DOHH2 (cell line): ENCODE measurements around the gene FFAR1.

Source experiments
- H3F3A ChIP-seq: fragments of 200-600 bp; sonication (generic), shearing (Covaris generic); 2 replicates; pipeline ENCODE4 v1.6.0; 2016; ENCODE audit warnings: antibody characterized with exemption, mild to moderate bottlenecking; ENCODE audit not compliant: control insufficient read depth, insufficient read depth
- H3K27ac ChIP-seq: fragments of 200-600 bp; sonication (generic); 2 replicates; pipeline ENCODE4 v1.5.1; 2014; ENCODE audit warnings: low read depth, mild to moderate bottlenecking, low read length, moderate library complexity
- H3K27me3 ChIP-seq: fragments of 200-600 bp; sonication (generic); 2 replicates; pipeline ENCODE4 v1.6.1; 2014; ENCODE audit warnings: mild to moderate bottlenecking, low read length, mixed read lengths; ENCODE audit not compliant: control insufficient read depth
- H3K36me3 ChIP-seq: fragments of 200-600 bp; sonication (generic); 2 replicates; pipeline ENCODE4 v1.6.1; 2014; ENCODE audit warnings: mild to moderate bottlenecking, low read length, moderate library complexity, mixed read lengths; ENCODE audit not compliant: control insufficient read depth
- H3K4me1 ChIP-seq: fragments of 200-600 bp; sonication (generic); 2 replicates; pipeline ENCODE4 v1.6.1; 2014; ENCODE audit warnings: mild to moderate bottlenecking, low read length, mixed read lengths; ENCODE audit not compliant: control insufficient read depth
- H3K4me2 ChIP-seq: fragments of 200-600 bp; sonication (generic); 2 replicates; pipeline ENCODE4 v1.6.0; 2014; ENCODE audit warnings: mild to moderate bottlenecking, low read length, moderate library complexity
- H3K4me3 ChIP-seq: fragments of 200-600 bp; sonication (generic); 2 replicates; pipeline ENCODE4 v1.5.1; 2014; ENCODE audit warnings: mild to moderate bottlenecking, low read length, mixed read lengths
- H3K79me2 ChIP-seq: fragments of 200-600 bp; sonication (generic); 2 replicates; pipeline ENCODE4 v1.6.1; 2014; ENCODE audit warnings: mild to moderate bottlenecking, low read length, mixed read lengths; ENCODE audit not compliant: control insufficient read depth
- H3K9me2 ChIP-seq: fragments of 200-600 bp; sonication (generic); replicated peaks from 2 replicates; pipeline ENCODE4 v1.6.1; 2014; ENCODE audit warnings: mild to moderate bottlenecking, low read length, mixed read lengths; ENCODE audit not compliant: control insufficient read depth
- H3K9me3 ChIP-seq: fragments of 200-600 bp; sonication (generic); 2 replicates; pipeline ENCODE4 v1.6.1; 2014; ENCODE audit warnings: antibody characterized with exemption, low read length, mixed read lengths; ENCODE audit not compliant: control insufficient read depth, insufficient read depth
- H4K20me1 ChIP-seq: fragments of 200-600 bp; sonication (generic); 2 replicates; pipeline ENCODE4 v1.6.0; 2014; ENCODE audit warnings: low read depth, mild to moderate bottlenecking, antibody characterized with exemption, low read length, moderate library complexity; ENCODE audit not compliant: control insufficient read depth, insufficient read depth
- EZH2phosphoT487 ChIP-seq: fragments of 200-600 bp; sonication (generic); IDR thresholded peaks from 2 replicates; pipeline ENCODE4 v1.6.1; 2017; ENCODE audit warnings: borderline replicate concordance, mild to moderate bottlenecking, antibody characterized with exemption, low read length, moderate library complexity, mixed read lengths
- TF ChIP-seq, protein P1 (sequence below): fragments of 200-600 bp; sonication (generic); IDR thresholded peaks from one replicate; pipeline ENCODE4 v1.5.1; 2014; ENCODE audit warnings: antibody characterized with exemption, mild to moderate bottlenecking, low read depth, low read length; ENCODE audit not compliant: poor library complexity, severe bottlenecking

FFAR1 gene

GRCh38 chr19:35332817-35333216, 14.9 kb upstream of the FFAR1 start:
- Histone ChIP-seq H3K4me2 (peak overlapping the region; percentile 92), H3K79me2 (peaks cover 98% of the 10 kb centered on the region), H3K9me3 (no peaks in the 10 kb centered on the region), H3K27me3 (no peaks in the 10 kb centered on the region), H4K20me1 (peaks cover 23% of the 10 kb centered on the region), H3K9me2 (no peaks in the 10 kb centered on the region), H3K4me1 (peaks cover 82% of the 10 kb centered on the region), H3K4me3 (peak overlapping the region; percentile 83), H3F3A (peaks cover 59% of the 10 kb centered on the region), H3K27ac (peak overlapping the region; percentile 98), H3K36me3 (peaks cover 91% of the 10 kb centered on the region)
- TF ChIP-seq EZH2phosphoT487 = no peak
- TF ChIP-seq, protein P1, sequence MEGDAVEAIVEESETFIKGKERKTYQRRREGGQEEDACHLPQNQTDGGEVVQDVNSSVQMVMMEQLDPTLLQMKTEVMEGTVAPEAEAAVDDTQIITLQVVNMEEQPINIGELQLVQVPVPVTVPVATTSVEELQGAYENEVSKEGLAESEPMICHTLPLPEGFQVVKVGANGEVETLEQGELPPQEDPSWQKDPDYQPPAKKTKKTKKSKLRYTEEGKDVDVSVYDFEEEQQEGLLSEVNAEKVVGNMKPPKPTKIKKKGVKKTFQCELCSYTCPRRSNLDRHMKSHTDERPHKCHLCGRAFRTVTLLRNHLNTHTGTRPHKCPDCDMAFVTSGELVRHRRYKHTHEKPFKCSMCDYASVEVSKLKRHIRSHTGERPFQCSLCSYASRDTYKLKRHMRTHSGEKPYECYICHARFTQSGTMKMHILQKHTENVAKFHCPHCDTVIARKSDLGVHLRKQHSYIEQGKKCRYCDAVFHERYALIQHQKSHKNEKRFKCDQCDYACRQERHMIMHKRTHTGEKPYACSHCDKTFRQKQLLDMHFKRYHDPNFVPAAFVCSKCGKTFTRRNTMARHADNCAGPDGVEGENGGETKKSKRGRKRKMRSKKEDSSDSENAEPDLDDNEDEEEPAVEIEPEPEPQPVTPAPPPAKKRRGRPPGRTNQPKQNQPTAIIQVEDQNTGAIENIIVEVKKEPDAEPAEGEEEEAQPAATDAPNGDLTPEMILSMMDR = no peak

DNA sequence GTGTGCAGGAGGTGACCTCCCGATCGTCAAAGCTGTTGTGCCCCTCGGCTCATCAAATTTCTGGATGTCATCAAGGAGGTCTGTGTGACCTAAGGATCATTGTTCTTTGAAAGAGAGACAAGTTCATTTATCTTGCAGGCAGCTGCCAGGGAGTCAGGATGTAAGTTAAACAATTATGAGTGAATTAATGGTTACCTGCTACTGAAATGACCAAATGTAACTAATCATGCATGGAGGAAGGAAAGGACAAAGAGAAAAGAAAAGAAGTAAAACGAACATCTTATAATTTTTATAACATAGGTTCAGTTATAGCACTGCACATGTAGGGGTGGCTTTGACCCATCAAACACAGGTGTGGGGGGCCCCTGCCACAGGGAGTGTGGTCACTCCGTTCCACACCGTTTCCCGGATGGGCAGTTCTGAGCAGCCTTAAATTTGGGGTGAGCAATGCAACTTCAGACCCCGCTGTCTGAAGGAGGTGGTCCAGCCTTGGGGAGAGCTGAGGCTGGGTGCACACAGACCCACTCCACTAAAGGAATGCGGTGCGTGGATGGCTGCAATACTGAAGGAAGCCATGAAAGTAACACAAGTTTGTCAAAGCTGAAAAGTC, 13.5 kb upstream of the FFAR1 start:
- peaks cover 84% of the 10 kb centered on the region for H3K4me1 ChIP-seq
- no peaks in the 10 kb centered on the region for H3K27me3 ChIP-seq
- peaks cover 98% of the 10 kb centered on the region for H3K36me3 ChIP-seq
- TF ChIP-seq EZH2phosphoT487 = no peak
- TF ChIP-seq, protein P1 = no peak
- peaks cover 30% of the 10 kb centered on the region for H4K20me1 ChIP-seq
- H3K9me3 ChIP-seq = no peaks in the 10 kb centered on the region
- H3K79me2 ChIP-seq = peaks cover 95% of the 10 kb centered on the region
- peak overlapping the region; percentile 92 for H3K4me2 ChIP-seq
- H3K9me2 ChIP-seq = no peaks in the 10 kb centered on the region
- H3K4me3 ChIP-seq = peak overlapping the region; percentile 83
- H3F3A ChIP-seq = peaks cover 57% of the 10 kb centered on the region
- H3K27ac ChIP-seq = peak overlapping the region; percentile 98

- H3K4me2 ChIP-seq = peak overlapping the region; percentile 9; the same call in 1 of the 2 replicates
- H3K9me2 ChIP-seq = no peaks in the 10 kb centered on the region
- no peaks in the 10 kb centered on the region for H3K9me3 ChIP-seq
- H3K36me3 ChIP-seq = peaks cover 100% of the 10 kb centered on the region
- peaks cover 89% of the 10 kb centered on the region for H3K79me2 ChIP-seq
- H3F3A ChIP-seq = peaks cover 60% of the 10 kb centered on the region
- peaks cover 37% of the 10 kb centered on the region for H4K20me1 ChIP-seq
- TF ChIP-seq EZH2phosphoT487 = no peak
- TF ChIP-seq, protein P1 = no peak
- no peak overlapping the region; the same call in 1 of the 2 replicates for H3K4me3 ChIP-seq
- 0 out of 2 replicates have a peak overlapping the region, but pooled peaks have one; percentile 24 for H3K27ac ChIP-seq
- no peaks in the 10 kb centered on the region for H3K27me3 ChIP-seq
- H3K4me1 ChIP-seq = peaks cover 96% of the 10 kb centered on the region
Measured at GRCh38 chr19:35336166-35336955, 11.3 kb upstream of the FFAR1 start.
